Stimulated activated CD4-positive, alpha-beta T cell treated with anti-CD3 and anti-CD28 coated beads, Interleukin-4, amount 100 ng/mL, for 48 hours (primary cell): ENCODE results near the gene RBFOX1.

Source experiments
- DNase-seq, 2 donors: peaks; one replicate each; pipeline ENCODE4 v3.0.0-alpha.2; 2020; ENCODE audit warnings: low read depth in 2 of 2

Gene RBFOX1

DNA sequence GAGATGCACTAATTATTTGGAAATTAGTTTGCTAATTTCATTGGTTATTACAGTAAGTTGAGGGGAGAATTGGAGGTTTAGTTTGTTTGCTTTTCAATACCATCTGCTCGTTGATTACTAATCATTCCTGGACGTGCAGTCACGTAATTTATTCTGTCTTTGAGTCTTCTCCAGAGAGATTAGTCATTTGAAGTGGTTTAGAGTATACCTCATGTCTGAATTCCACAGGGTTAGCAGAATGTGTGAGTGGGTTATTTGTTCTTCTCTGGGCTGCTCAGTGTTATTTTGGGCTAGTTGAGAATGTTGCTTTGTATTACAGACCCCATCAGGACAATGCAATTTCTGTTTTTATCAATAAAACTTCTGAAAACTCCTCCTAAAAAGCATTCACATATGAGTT is 265.0 kb downstream of the RBFOX1 start:
- no peak for DNase-seq

DNA sequence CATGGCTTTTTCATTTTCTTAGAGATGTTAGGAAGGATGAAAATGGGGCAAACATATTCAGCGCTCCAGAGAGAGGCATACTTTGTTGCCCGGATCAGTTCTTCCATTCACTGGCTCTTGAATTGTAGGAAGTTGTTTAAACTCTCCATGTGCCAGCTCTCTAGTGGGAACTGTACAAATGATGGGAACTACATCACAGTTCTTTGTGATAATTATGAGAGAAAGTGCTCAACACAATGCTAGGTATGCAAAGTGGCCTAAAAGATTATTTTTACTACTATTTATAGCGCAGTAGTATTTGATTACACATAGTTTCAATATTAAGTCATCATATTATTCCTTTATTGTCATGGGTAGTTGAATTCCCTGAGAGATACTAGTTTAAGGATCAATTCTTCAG is 268.5 kb downstream of the RBFOX1 start:
- no peak for DNase-seq

DNA sequence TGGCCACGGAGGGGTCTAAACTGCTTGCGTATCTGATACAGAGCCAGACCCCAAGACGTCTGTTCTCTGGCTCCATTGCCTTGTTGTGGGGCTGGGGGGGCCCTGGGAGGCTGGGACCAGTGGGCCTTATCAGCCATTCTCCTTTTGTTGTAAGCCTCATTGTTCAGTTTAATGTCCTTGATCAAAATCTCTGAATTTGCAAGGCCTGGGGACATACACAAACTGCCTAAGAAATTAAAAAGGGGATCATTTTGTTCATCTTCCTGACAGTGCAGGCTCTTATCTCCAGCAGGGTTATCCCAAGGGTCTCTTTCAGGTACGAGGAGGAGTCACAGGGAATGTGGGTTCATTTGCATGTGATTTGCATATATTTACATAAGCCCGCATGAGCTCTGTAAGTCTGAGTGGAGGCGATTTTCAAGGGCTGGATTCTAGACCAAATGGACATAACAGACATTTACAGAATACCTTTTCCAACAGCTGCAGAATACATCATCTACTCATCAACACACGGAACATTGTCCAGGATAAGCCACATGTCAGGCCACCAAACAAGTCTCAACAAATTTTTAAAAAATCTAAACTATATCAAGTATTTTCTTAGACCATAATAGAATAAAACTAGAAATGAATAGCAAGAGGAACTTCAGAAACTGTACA is 269.8 kb downstream of the RBFOX1 start:
- DNase-seq = no peak

DNA sequence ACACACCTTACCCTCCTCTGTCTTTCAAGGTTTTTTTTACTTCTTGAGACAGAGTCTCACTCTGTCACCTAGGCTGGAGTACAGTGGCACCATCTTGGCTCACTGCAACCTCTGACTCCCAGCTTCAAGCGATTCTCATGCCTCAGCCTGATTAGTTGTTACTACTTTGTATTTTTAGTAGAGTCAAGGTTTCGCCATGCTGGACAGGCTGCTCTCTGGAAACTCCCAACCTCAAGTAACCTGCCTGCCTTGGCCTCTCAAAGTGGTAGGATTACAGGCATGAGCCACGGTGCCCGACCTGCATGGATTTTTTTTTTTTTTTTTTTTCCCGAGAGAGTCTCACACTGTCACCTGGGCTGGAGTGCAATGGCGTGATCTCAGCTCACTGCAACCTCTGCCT is 273.2 kb downstream of the RBFOX1 start:
- no peak for DNase-seq

DNA sequence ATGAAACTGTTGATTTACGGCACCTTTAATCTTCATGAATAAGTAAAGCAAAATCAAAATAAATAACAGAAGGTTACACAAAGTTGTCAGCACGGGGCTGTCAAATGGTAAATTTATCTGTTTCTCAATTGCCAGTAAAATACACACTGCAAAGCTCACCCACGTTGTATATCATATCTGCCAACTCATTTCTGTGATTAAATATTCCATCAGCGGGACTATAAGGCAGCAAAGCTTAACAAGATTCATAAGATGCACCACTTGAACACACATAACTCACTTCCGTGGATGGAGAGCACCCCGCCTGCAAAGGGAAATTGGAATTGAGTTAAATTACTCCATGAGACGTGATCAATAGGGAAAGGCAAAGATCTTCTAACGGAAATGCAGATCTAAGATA is 280.0 kb downstream of the RBFOX1 start:
- DNase-seq = no peak

DNA sequence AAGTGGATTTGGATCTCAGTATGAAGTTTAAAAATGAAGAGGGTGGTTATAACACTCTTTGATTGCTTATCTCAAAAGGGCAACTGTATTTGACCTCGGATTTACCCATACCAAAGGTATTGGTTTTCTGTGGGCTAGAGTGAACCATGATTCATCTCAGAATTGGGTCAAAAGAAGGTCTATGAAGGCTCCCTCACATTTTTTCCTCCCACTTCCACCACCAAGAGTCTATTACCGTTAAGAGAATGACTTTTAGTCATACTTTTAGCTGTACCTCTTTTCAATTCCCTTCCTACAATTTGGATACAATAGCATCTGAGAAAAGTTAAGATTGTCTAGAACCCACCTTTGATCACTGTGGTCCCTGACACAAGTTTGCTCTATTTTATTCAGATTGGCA is 280.9 kb downstream of the RBFOX1 start:
- no peak for DNase-seq

DNA sequence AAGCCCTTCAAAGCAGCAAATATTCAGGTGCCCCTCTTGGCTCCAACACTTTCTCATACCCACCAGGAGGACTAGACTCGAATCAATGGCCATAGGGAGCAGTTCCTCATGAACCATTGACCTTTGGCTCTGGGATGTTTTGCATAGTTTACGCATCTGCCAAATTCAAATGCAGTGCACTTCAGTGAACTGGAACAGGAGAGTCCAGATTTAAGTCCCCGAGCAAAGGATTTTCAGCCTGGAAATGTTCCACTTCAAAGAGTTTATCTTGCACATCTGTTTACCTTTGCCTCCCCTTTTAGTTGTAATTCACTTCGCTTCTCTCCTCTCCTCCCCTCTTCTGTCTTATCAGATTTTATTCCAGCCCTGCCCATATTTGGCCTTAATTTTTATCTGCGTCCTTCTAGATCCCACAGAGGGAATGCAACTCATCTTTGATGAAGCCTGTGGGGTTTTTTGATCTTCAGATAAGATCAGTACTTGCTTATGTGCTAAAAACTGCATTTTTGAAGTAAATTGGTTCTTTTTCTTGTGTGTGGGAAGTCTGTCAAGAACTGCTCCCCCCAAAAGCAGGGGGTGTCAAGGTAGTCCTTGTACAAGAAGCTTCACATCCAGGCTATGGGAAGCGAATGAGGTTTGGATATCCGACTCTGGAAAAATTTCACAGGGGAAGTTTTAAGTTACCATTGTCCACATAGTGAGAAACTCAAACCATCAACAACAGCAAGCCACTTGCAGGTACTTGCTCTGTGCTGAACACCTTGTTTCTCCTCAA is 281.6 kb downstream of the RBFOX1 start:
- DNase-seq = no peak

DNA sequence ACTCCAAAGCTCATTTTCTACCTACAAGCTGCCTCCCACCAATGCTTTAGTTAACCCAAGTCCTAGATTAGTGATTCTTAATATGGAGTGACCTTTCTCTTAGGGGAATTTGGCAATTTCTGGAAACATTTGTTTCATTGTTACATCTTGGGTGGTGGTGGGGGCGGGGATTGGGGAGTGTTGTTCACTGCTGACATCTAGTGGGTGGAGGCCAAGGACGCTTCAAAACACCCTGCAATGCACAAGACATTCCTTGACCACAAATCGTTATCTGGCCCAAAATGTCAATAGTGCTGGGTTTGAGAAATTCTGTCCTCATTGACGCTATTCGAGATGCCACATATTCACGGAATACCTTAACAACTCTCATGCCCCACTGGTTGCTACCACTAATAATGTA is 282.9 kb downstream of the RBFOX1 start:
- DNase-seq = no peak

DNA sequence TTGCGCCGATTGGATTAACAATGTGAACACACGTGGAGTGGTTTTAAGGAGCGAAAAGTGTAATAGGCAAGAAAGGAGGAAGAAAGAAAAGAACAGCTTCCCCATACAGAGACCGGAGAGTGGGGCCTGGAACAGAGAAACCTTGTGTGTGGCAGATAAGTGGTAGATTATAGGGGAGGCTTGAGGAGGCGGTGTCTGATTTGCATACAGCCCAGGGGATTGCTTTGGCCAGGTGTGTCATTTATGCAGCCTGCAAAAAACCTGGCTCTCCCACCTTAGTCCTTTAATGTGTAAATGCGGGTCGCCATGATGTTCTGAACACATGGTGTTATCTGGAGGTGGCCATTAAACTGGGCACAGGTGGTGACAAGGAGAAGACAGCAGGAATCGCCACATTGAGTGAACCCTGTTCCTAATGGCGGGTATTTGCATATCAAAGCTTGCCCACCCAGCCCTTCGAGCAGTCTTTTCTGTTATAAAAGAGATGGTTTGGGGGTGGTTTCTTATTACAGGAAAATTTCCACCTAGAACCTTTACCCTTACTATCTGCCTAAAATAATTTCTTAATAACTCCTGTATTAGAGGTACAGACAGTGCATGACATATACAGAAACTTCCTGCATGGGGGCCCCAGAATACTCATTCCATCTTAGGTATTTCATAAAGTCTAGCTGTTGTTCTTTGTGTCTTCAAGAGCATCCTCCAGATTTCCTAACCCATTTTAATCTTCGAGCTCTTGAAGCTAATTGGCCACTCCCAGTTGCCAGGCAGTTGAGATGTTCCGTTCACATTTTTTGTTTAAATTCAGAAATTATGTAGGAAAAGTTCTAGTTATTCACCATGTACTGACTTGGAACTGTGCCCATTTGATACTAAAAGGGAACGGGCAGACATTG is 292.5 kb downstream of the RBFOX1 start:
- no peak for DNase-seq

DNA sequence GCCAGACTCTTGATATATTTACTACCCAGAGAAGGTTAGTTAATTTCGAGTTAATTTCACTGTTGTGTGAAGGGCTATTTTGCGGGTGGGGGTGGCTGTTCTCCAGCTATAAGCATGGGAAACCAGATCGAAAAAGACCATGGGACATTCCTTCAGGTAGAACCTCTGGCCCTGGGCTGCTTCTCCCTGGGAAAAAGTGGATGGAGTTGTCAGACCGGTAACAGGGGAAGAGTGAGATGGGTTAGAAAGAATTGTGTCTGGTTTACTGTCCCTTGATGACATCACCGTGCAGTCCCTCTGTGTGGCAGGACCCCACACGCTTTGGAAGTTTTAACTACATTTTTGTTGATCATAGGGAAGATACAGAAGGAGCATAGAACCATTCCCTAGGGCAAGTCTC is 296.3 kb downstream of the RBFOX1 start:
- DNase-seq = no peak

DNA sequence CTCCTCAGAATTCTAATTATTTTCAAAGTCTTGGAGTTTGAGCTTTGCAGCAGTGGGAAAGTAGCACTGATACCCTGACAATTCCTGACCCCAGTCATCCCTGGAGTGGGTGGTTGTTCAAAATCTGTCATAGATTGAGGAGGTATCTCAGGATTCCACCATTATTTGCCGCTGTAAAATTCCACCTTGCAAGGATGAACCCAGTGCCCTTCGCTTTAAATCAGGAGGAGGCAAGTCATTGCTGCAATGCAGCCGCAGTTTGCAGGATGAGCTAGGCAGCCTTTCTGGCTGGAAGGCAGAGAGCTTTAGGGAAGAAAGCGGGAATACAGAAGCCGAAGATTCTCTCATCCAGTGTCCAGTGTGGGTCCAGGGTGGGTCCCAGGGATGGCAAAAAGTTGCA is 296.9 kb downstream of the RBFOX1 start:
- no peak for DNase-seq

DNA sequence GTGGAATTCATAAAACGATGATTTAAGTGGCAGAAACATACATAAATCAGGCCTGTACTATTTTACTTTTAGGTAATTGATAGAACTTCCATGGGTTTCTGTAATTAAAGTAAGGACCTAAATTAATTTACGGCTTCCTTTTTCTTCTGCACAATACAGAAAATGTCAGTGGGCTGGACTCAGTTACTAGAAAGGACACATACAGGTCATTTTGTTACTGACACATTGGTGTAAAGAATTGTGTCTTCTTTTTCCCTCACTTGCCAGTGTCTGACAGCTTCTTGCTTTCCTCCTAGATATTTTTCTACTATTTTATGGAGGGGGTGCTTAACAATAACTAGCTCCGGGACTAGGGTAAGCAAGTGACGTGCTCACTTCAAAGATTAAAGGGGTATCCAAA is 304.8 kb downstream of the RBFOX1 start:
- DNase-seq = no peak

DNA sequence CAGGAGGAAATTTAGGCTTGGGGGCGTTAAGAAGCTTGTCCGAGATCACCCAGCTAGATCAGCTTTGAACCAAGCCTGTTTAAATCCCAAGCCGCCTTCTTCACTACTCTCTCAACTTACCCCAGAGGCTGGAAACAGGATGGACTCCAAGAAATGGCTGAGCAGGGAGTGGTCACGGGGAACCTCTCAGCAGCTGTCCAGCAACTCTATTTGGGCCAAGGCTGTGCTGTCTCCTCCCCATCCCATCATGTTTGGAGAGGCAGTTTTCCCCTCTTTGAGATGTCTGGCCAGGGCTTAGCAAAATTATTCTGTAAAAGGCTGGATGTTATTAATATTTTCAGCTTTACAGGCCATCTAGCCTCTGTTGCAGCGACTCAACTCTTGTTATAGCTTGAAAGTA is 305.7 kb downstream of the RBFOX1 start:
- no peak for DNase-seq

DNA sequence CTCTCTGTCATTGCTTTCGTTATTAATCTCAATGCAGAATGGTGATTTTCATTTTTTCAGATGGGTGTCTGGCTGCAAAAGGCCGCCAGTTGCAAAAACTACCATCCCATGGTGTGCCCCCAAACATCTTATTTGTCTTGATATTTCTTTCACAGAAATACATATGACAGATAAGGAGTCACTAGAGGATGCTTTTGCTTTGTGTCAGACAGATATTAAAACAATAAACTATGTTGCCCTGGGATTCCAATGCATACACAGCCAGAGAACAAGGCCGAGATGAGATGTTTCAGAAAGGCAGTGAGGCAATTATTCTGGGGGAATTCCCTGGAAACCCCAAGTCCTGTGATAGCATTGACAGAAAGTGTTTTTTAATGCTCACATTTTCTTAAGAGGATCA is 307.7 kb downstream of the RBFOX1 start:
- no peak for DNase-seq

DNA sequence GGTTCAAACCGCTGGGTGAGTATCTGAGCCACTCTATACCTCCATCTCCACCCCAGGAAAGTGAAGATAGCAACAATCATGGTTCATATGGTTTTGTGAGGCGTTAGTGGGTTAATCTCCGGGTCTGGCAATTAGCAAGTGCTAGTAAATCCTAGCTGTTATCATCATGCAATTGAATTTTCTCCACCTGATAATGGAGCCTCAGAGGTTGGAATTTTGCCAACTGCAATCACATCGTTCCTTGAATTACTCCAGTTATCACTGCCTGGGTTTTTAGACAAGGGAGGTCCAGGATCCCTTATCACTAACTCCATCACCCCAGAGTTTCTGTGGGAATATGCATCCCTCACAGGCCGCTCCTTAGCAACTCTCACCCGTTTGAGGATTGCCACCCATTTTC is 311.5 kb downstream of the RBFOX1 start:
- DNase-seq = no peak

DNA sequence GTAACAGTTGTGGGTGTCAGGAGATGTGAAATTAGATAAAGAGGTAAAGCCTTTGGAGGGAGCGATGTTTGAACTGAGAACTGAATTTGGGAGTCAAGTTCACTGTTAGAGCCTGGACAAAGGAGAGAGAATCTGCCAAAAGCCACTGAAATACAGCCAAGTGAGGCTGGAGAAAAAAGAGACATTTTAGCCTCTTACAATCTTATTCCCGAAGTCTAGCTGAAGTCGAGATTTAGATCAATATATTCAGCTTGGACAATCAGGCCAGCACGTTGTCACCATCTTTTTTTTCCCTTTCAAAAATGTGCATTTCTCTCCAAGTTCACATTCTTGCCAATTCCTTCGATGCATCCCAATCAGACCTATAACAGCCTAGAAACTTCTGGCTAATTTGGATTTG is 312.2 kb downstream of the RBFOX1 start:
- no peak for DNase-seq

DNA sequence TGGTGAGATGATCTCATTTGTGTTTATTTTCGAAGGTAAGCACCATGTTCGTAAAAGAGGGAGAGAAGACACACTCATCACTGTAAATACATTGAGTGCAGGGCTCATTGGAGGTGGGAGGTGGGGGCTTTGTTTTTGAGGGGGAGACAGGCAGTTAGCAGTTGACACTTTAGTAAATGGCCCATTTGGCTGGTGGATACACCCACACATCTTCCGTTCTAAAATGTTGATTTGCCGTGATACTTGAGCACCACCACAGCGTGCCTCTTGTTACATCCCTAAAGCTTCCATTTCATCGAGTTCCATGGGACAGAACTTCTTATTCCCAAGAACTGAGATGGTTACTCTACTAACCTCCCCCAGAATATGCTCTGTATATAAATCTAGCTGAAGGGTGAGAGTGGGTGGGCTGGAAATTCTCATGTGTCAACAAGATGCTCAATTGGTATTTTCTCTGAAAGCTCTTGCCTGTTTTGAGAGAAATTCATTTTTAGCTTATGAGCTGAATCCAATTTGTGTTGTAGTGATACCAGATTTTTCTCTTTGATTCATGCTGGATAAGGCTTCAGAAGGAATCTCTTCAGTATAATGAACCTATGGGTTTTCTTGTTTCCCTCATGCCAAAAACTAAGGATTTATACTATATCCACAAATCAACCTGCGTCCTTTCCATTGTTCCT is 314.3 kb downstream of the RBFOX1 start:
- no peak for DNase-seq

DNA sequence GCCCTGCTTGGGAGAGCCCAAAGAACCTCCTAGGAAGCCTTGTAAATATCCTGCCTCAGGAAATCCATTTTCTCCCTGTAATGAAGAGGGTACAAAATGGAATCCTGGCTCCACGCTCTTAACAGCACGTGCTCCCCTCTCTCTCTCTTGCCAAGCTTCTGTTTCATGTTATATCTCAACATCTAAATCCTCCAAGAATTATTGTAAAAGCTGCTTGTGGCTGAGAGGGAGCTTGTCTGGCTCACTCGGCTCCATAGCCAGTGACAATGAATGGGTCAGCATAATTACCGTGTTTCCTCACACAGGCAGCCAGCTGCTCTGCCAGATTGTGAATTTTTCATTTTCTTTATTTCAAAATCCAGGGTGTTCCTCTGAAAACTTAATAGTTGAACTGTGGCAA is 317.8 kb downstream of the RBFOX1 start:
- no peak for DNase-seq

DNA sequence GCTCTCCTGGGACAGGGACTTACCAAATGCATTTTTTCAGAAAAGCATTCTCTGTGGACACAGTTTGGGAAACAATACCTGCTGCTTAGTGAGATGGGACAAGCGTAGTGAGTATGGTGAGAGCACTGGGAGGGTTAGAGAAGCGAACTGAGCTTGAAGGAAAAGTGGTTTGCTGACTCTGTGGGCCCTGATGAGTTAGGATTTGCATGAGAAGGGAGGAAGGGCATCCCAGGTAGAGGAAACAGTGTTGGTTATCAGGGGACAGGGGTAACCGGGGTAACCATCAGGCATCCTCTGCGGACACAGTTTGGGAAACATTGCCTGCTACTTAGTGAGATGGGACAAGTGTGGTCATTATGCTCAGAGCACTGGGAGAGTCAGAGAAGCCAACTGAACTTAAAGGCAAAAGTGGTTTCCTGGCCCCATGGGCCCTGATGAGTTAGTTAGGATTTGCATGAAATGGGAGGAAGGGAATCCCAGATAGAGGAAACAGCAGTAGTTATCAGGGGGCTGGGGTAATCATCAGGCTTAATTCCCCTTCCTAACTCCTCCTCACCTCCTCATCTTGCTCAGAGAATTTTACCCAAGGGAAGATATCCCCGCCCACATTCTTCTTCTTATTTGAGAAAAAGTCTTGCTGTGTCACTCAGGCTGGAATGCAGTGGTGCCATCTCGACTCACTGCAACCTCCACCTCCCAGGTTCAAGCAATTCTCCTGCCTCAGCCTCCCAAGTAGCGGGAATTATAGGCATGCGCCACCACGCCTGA is 319.3 kb downstream of the RBFOX1 start:
- DNase-seq = no peak

DNA sequence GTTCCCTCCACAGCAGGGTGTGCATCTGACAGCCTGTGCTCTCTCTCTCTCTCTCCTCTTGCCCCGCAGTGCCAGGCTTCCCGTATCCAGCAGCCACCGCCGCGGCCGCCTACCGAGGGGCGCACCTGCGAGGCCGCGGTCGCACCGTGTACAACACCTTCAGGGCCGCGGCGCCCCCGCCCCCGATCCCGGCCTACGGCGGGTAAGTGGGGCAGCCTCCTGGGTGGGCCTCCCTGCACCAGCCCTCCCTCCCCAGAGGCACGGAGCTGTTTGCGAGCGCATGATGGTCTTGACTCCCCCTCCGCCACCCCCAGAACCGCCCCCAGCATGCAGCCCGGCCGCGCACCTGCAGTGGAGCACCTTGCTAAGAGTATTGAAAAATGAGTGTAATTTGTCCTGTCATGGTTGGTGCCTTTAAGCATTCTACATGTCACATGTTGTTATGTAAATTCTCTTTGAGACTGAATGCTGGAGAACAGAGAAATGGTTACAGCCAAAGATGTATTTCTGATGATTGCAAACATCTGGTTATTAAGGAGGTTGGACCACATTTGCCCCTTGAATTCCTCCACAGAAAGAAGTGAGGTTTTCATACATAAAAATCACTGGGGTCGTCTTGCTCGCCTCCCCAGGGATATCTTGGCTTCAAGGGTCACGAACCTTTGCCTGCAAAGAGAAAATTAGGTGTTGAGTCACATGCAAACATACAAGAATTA is 321.3 kb downstream of the RBFOX1 start:
- no peak for DNase-seq

DNA sequence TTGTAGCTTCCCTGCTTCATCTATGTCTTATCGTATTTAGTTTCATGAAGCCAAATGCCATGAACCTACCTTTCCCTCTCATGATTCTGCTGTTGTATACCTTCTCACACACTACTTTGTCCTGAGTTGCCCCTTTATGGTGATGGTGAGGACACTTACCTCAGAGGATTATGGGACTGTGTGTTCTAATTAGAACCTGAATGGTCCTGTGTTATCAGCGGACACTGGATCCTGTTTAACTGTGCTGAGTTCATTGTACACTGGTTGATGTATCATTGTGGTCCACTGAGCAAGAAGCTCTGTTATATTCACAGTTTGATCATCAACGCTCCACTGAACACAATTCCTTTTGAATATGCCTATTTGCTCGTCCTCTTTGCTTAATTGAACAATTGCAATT is 343.0 kb downstream of the RBFOX1 start:
- no peak for DNase-seq
